B cell (primary cell): ENCODE measurements around the gene LIFR. TPM values are rescaled to one million over a fixed set of nuclear protein-coding genes. Genes with fewer than 3 reads are reported as not detected.

Source experiments
- ATAC-seq: fragments of 200-7000 bp; cut with Tn5 transposase; one replicate; pipeline ENCODE4 v1.10.0; 2021; ENCODE audit warnings: low read depth, mild to moderate bottlenecking, moderate number of reproducible peaks, moderate library complexity
- CTCF ChIA-PET: fragments of 350-600 bp; sonication (Branson Sonifier 250); formaldehyde crosslinking; loops from one replicate; lab custom pipeline; 2021; ENCODE audit warnings: antibody characterized with exemption, inconsistent platforms; lab: Charles Lee
- POLR2A ChIA-PET: fragments of 350-600 bp; sonication (Branson Sonifier 250); formaldehyde crosslinking; loops from one replicate; lab custom pipeline; 2021; ENCODE audit warnings: antibody characterized with exemption; lab: Charles Lee
- DNase-seq: peaks from one replicate; pipeline ENCODE4 v3.0.0; 2013
- H2AFZ ChIP-seq: 2 replicates; pipeline ENCODE4 v1.6.1; 2012; ENCODE audit warnings: mild to moderate bottlenecking, low read depth, low read length; ENCODE audit not compliant: insufficient read depth, poor library complexity, severe bottlenecking
- H3K27ac ChIP-seq, 2 donors: 1 replicate in 1 of 2; 2 replicates in 1 of 2; pipeline ENCODE4 v1.5.1; 2012 to 2013; ENCODE audit warnings: low read length in 2 of 2, mild to moderate bottlenecking in 2 of 2, moderate library complexity in 1 of 2
- H3K27me3 ChIP-seq, 4 experiments: fragments of 200-600 bp in 1 of 4; sonication (generic) in 1 of 4; replicated peaks in 1 of 4; 1 replicate in 2 of 4; 2 replicates in 2 of 4; pipeline versions ENCODE4 v1.6.1 to v1.7.0; 2013 to 2016; ENCODE audit warnings: low read length in 3 of 4, mild to moderate bottlenecking in 2 of 4, mixed read lengths in 1 of 4, moderate library complexity in 1 of 4; ENCODE audit not compliant: insufficient read depth in 4 of 4, control insufficient read depth in 3 of 4; ENCODE audit errors: control extremely low read depth in 1 of 4
- H3K36me3 ChIP-seq, 2 experiments: replicated peaks in 1 of 2; 1 replicate in 1 of 2; 2 replicates in 1 of 2; pipeline versions ENCODE4 v1.6.1 to v1.7.1; 2013; ENCODE audit warnings: low read length in 1 of 2; ENCODE audit not compliant: insufficient read depth in 2 of 2, control insufficient read depth in 1 of 2; ENCODE audit errors: control extremely low read depth in 1 of 2, extremely low read depth in 1 of 2
- H3K4me1 ChIP-seq, 2 donors: fragments of 200-600 bp in 1 of 2; sonication (generic) in 1 of 2; 1 replicate in 1 of 2; 2 replicates in 1 of 2; pipeline versions ENCODE4 v1.5.1 to v1.6.1; 2013 to 2017; ENCODE audit warnings: low read length in 2 of 2; ENCODE audit not compliant: control insufficient read depth in 2 of 2, insufficient read depth in 2 of 2
- H3K4me2 ChIP-seq: replicated peaks from 2 replicates; pipeline ENCODE3; 2012; ENCODE audit warnings: mild to moderate bottlenecking, low read depth, low read length; ENCODE audit not compliant: poor library complexity, severe bottlenecking
- H3K4me3 ChIP-seq, 5 experiments: fragments of 200-600 bp in 1 of 5; sonication (generic) in 1 of 5; 1 replicate in 3 of 5; 2 replicates in 2 of 5; pipeline versions ENCODE4 v1.5.1 to v1.7.0; 2011 to 2016; ENCODE audit warnings: low read length in 4 of 5, mild to moderate bottlenecking in 4 of 5, low read depth in 2 of 5, control low read depth in 1 of 5, moderate library complexity in 1 of 5; ENCODE audit not compliant: insufficient read depth in 1 of 5; ENCODE audit errors: control extremely low read depth in 1 of 5, extremely low read depth in 1 of 5
- H3K79me2 ChIP-seq: fragments of 200-600 bp; sonication (generic); one replicate; pipeline ENCODE4 v1.6.0; 2016; ENCODE audit warnings: low read length; ENCODE audit not compliant: control insufficient read depth, insufficient read depth
- H3K9ac ChIP-seq: fragments of 200-600 bp; sonication (generic); 2 replicates; pipeline ENCODE4 v1.6.1; 2017; ENCODE audit warnings: mild to moderate bottlenecking, low read length, moderate library complexity
- H3K9me3 ChIP-seq, 3 donors: one replicate each; pipeline versions ENCODE4 v1.6.1 to v1.7.1; 2013; ENCODE audit warnings: low read length in 2 of 3; ENCODE audit not compliant: control insufficient read depth in 2 of 3, insufficient read depth in 1 of 3; ENCODE audit errors: control extremely low read depth in 1 of 3
- H4K20me1 ChIP-seq: 2 replicates; pipeline ENCODE4 v1.6.0; 2012; ENCODE audit warnings: mild to moderate bottlenecking, low read length; ENCODE audit not compliant: insufficient read depth, control insufficient read depth, poor library complexity, severe bottlenecking
- H3K27ac Mint-ChIP-seq: one replicate; pipeline ENCODE4 v1.8.0; 2021; ENCODE audit warnings: mixed read lengths
- H3K27me3 Mint-ChIP-seq: one replicate; pipeline ENCODE4 v1.8.0; 2021; ENCODE audit warnings: mixed read lengths
- H3K4me1 Mint-ChIP-seq: one replicate; pipeline ENCODE4 v1.8.0; 2021; ENCODE audit warnings: mixed read lengths
- H3K4me3 Mint-ChIP-seq: one replicate; pipeline ENCODE4 v1.8.0; 2021; ENCODE audit warnings: mixed read lengths
- H3K9me3 Mint-ChIP-seq: one replicate; pipeline ENCODE4 v1.8.0; 2022; ENCODE audit warnings: mixed read lengths; ENCODE audit not compliant: insufficient read depth
- EZH2 ChIP-seq: IDR thresholded peaks from 2 replicates; pipeline ENCODE4 v1.6.1; 2012; ENCODE audit warnings: borderline replicate concordance, low read depth, mild to moderate bottlenecking, moderate library complexity, low read length; ENCODE audit not compliant: insufficient read depth, poor library complexity, severe bottlenecking
- WGBS: methylation state at CpG from one replicate; pipeline ENCODE4 v1.1.5; 2013; ENCODE audit warnings: missing lambda C conversion rate; ENCODE audit not compliant: insufficient coverage; 5-methylcytosine and 5-hydroxymethylcytosine counted together
- intact Hi-C: fragments of 100-400 bp; cut with micrococcal nuclease; formaldehyde crosslinking; loops from one replicate; pipeline ENCODE4 v1.10.0; 2022
- polyA plus RNA-seq: library from polyadenylated mRNA; depleted of rRNA; stranded (reverse); fragments of >200 nt; gene quantifications from 2 replicates; pipeline ENCODE4 v1.2.3, GENCODE V29; 2012
- total RNA-seq, 2 donors: library from RNA; stranded (reverse); fragments of 120-200 nt in 1 of 2; gene quantifications; 1 replicate in 1 of 2; 2 replicates in 1 of 2; pipeline versions ENCODE4 v1.2.3 to v1.2.4, GENCODE V29; 2013 to 2022
- TF ChIP-seq, protein P1 (sequence below): fragments of 200-600 bp; IDR thresholded peaks from one replicate; pipeline ENCODE4 v1.8.0; 2022; ENCODE audit warnings: antibody characterized with exemption, mild to moderate bottlenecking

Gene LIFR
- total and polyA plus RNA-seq, 2 donors (not counting 1 experiment from before 2014, with no cell fraction given): not detected

DNA sequence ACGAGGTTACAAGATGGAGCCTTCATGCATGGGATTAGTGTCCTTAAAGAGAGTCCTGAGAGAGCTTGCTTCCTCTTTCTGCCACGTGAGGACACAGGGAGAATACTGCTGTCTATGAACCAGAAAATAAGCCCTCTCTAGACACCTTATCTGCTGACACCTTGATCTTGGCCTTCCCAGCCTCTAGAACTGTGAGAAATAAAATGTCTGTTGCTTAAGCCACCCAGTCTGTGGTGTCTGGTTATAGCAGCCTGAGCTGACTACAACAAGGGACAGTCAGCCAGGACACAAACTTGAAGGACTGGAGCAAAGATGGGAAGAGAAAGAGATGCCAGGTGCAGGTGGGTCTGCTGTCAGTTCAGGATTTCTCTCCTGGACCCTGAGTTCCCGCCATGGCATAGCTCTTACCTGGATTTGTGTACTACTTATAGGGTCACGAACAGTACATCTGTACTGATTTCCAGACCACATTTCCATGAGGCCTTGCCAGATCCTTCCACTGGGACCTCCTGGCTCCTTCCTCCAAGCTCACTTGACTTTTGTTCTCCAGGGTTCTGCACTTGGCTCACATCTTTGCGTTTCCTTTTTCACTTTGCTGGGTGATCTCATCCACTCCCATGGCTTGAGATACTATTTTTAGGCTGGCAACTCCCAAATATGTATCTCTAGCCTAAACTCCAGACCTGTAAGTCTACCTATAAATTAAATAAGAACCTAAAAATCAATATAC, 44.9 kb upstream of the LIFR start:
- intact Hi-C loops: no loop called here
- POLR2A ChIA-PET: no interaction called here

More for the DNA sequence above, 44.9 kb upstream of the LIFR start:
- Histone ChIP-seq H3K27ac (no peak overlapping the region), H3K9me3 (no peaks in the 10 kb centered on the region), H3K79me2 (no peaks in the 10 kb centered on the region), H3K9ac (no peak overlapping the region), H3K4me1 (no peaks in the 10 kb centered on the region), H3K36me3 (no peaks in the 10 kb centered on the region), H2AFZ (no peak overlapping the region), H4K20me1 (no peaks in the 10 kb centered on the region), H3K4me2 (no peak overlapping the region), H3K4me3 (no peak overlapping the region), H3K27me3 (no peaks in the 10 kb centered on the region)
- TF ChIP-seq, protein P1, sequence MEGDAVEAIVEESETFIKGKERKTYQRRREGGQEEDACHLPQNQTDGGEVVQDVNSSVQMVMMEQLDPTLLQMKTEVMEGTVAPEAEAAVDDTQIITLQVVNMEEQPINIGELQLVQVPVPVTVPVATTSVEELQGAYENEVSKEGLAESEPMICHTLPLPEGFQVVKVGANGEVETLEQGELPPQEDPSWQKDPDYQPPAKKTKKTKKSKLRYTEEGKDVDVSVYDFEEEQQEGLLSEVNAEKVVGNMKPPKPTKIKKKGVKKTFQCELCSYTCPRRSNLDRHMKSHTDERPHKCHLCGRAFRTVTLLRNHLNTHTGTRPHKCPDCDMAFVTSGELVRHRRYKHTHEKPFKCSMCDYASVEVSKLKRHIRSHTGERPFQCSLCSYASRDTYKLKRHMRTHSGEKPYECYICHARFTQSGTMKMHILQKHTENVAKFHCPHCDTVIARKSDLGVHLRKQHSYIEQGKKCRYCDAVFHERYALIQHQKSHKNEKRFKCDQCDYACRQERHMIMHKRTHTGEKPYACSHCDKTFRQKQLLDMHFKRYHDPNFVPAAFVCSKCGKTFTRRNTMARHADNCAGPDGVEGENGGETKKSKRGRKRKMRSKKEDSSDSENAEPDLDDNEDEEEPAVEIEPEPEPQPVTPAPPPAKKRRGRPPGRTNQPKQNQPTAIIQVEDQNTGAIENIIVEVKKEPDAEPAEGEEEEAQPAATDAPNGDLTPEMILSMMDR: no peak
- no peak for TF ChIP-seq EZH2
- WGBS: 68% methylated on average over 5 of the region's 5 CpGs
- no peaks in the 10 kb centered on the region for H3K4me1 Mint-ChIP-seq
- CTCF ChIA-PET: no interaction called here
- H3K27me3 Mint-ChIP-seq: peaks cover 10% of the 10 kb centered on the region
- H3K4me3 Mint-ChIP-seq: no peak overlapping the region
- ATAC-seq (no peak), DNase-seq (no peak)
- H3K9me3 Mint-ChIP-seq: no peaks in the 10 kb centered on the region
- H3K27ac Mint-ChIP-seq: no peak overlapping the region
